Neural crest cell (in vitro differentiated cells): Measurements from ENCODE around the gene RBMS2. TPM values are rescaled to one million over a fixed set of nuclear protein-coding genes. Genes with fewer than 3 reads are reported as not detected.
A peak's percentile ranks its signal among the peaks of the same experiment; 100 is the strongest.

Experiments used
- DNase-seq: peaks from one replicate; pipeline ENCODE4 v3.0.0; 2021; ENCODE audit warnings: low read depth, mixed read lengths, low spot score
- H3K27ac Mint-ChIP-seq: one replicate; pipeline ENCODE4 v1.8.0; 2021; ENCODE audit warnings: mild to moderate bottlenecking, mixed read lengths; ENCODE audit not compliant: unreplicated experiment
- H3K27me3 Mint-ChIP-seq: 2 replicates; pipeline ENCODE4 v1.8.0; 2021; ENCODE audit warnings: low read depth, mild to moderate bottlenecking, mixed read lengths
- H3K36me3 Mint-ChIP-seq: 2 replicates; pipeline ENCODE4 v1.8.0; 2021; ENCODE audit warnings: low read depth, mild to moderate bottlenecking, mixed read lengths
- H3K4me1 Mint-ChIP-seq: 2 replicates; pipeline ENCODE4 v1.8.0; 2021; ENCODE audit warnings: mixed read lengths
- H3K4me3 Mint-ChIP-seq: one replicate; pipeline ENCODE4 v1.8.0; 2021; ENCODE audit warnings: mild to moderate bottlenecking, mixed read lengths
- H3K9me3 Mint-ChIP-seq: 2 replicates; pipeline ENCODE4 v1.8.0; 2021; ENCODE audit warnings: mixed read lengths
- total RNA-seq: library from RNA; stranded (reverse); gene quantifications from 2 replicates; pipeline ENCODE4 v1.2.1, GENCODE V29; 2021
- TF ChIP-seq, protein P1 (sequence below): fragments of 200-600 bp; sonication (generic); conservative IDR thresholded peaks from 2 replicates; pipeline ENCODE4 v1.5.0; 2021; ENCODE audit warnings: antibody characterized with exemption, mild to moderate bottlenecking

Gene RBMS2
- total RNA-seq, 1 donor from 2014 or later: 29.3 TPM

DNA sequence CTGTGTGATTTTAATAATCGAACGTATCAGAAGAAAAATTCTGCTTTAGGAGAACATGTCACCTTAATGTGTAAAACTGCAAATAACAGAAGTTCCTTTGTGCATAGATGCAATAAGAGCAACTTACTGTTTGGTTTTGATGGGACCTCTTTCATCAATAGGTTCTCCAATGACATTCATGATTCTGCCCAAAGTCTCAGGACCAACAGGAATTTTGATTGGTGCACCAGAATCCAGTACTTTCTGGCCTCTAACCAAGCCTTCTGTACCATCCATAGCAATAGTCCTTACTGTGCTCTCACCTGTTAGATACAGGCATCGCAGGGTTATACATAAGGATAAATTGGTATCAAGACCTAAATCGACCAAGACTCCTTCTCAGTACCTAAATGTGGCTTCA, 123.0 kb downstream of the RBMS2 start:
- no peaks in the 10 kb centered on the region for H3K27me3 Mint-ChIP-seq
- peak overlapping the region; percentile 80 for H3K4me3 Mint-ChIP-seq
- peaks cover 21% of the 10 kb centered on the region for H3K4me1 Mint-ChIP-seq
- peak overlapping the region; percentile 40 for H3K27ac Mint-ChIP-seq
- H3K9me3 Mint-ChIP-seq: no peaks in the 10 kb centered on the region
- peaks cover 19% of the 10 kb centered on the region for H3K36me3 Mint-ChIP-seq
- TF ChIP-seq, protein P1, sequence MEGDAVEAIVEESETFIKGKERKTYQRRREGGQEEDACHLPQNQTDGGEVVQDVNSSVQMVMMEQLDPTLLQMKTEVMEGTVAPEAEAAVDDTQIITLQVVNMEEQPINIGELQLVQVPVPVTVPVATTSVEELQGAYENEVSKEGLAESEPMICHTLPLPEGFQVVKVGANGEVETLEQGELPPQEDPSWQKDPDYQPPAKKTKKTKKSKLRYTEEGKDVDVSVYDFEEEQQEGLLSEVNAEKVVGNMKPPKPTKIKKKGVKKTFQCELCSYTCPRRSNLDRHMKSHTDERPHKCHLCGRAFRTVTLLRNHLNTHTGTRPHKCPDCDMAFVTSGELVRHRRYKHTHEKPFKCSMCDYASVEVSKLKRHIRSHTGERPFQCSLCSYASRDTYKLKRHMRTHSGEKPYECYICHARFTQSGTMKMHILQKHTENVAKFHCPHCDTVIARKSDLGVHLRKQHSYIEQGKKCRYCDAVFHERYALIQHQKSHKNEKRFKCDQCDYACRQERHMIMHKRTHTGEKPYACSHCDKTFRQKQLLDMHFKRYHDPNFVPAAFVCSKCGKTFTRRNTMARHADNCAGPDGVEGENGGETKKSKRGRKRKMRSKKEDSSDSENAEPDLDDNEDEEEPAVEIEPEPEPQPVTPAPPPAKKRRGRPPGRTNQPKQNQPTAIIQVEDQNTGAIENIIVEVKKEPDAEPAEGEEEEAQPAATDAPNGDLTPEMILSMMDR: no peak
- DNase-seq: no peak

DNA sequence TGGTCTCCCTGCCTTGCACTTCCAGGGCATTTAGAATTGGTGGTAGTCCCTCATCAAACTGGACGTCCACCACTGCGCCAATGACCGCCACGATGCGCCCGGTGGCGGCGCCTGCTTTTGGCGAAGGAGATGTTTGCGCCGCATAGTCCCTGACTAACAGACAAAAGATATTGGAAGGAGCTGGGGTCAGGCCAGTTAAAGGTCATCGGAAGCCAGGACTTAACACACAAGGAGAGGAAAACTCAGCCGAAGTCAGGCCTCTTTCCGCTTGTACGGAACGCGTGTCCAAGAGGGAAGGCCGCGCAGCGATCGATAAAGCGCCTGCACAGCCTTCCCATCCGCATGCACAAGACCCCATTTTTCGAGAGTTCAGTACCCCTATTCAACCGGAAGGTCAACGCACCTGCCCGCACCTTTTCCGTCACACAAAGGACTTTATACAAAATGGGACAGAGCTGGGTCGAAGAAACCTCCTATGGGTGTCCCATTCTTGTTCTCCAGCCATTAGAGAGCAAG, 123.6 kb downstream of the RBMS2 start:
- TF ChIP-seq, protein P1: no peak
- peak overlapping the region; percentile 83 for H3K27ac Mint-ChIP-seq
- no peak for DNase-seq
- peaks cover 21% of the 10 kb centered on the region for H3K4me1 Mint-ChIP-seq
- no peaks in the 10 kb centered on the region for H3K9me3 Mint-ChIP-seq
- H3K27me3 Mint-ChIP-seq: no peaks in the 10 kb centered on the region
- H3K4me3 Mint-ChIP-seq: peak overlapping the region; percentile 80
- peaks cover 16% of the 10 kb centered on the region for H3K36me3 Mint-ChIP-seq

Other genes starting within 250 kb of the RBMS2 start
- 295 and 302 TPM in 2 replicates for gene CS, start 221.5 kb upstream of the RBMS2 start, total RNA-seq
- 242 and 244 TPM in 2 replicates for gene CNPY2, start 205.8 kb upstream of the RBMS2 start, total RNA-seq
- 64.4 and 69.6 TPM in 2 replicates for gene PAN2, start 187.8 kb upstream of the RBMS2 start, total RNA-seq
- 0.23 TPM in 1 of 2 replicates, not detected in the other for gene IL23A, start 182.9 kb upstream of the RBMS2 start, total RNA-seq
- gene STAT2, start 161.7 kb upstream of the RBMS2 start, total RNA-seq: 67.4 and 70.0 TPM in 2 replicates
- not detected in 2 replicates for gene APOF, start 159.0 kb upstream of the RBMS2 start, total RNA-seq
- gene TIMELESS, start 72.4 kb upstream of the RBMS2 start, total RNA-seq: 108 and 110 TPM in 2 replicates
- not detected in 2 replicates for gene MIP, start 67.2 kb upstream of the RBMS2 start, total RNA-seq
- 4.9 and 5.1 TPM in 2 replicates for gene SPRYD4, start 53.2 kb upstream of the RBMS2 start, total RNA-seq
- 0.30 and 0.35 TPM in 2 replicates for gene GLS2, start 33.7 kb upstream of the RBMS2 start, total RNA-seq
- gene BAZ2A, start 108.5 kb downstream of the RBMS2 start, total RNA-seq: 116 and 122 TPM in 2 replicates
- gene ATP5F1B, start 124.2 kb downstream of the RBMS2 start, total RNA-seq: 626 and 651 TPM in 2 replicates
- 282 and 284 TPM in 2 replicates for gene PTGES3, start 166.5 kb downstream of the RBMS2 start, total RNA-seq
- gene NACA, start 203.5 kb downstream of the RBMS2 start, total RNA-seq: 1,026 and 1,074 TPM in 2 replicates
- gene PRIM1, start 230.5 kb downstream of the RBMS2 start, total RNA-seq: 45.7 and 47.3 TPM in 2 replicates
- 2.6 and 2.7 TPM in 2 replicates for gene HSD17B6, start 241.5 kb downstream of the RBMS2 start, total RNA-seq